ENCODE data around the gene CDH23. TPM values are rescaled to one million over a fixed set of nuclear protein-coding genes. Genes with fewer than 3 reads are reported as not detected.

CDH23 gene
- total and polyA plus RNA-seq, 10 of the 15 experiments (the other 5 are each of a cell fraction or from before 2014, with no cell fraction given): 0.09 to 0.40 (median 0.15) TPM; not detected in 1

DNA sequence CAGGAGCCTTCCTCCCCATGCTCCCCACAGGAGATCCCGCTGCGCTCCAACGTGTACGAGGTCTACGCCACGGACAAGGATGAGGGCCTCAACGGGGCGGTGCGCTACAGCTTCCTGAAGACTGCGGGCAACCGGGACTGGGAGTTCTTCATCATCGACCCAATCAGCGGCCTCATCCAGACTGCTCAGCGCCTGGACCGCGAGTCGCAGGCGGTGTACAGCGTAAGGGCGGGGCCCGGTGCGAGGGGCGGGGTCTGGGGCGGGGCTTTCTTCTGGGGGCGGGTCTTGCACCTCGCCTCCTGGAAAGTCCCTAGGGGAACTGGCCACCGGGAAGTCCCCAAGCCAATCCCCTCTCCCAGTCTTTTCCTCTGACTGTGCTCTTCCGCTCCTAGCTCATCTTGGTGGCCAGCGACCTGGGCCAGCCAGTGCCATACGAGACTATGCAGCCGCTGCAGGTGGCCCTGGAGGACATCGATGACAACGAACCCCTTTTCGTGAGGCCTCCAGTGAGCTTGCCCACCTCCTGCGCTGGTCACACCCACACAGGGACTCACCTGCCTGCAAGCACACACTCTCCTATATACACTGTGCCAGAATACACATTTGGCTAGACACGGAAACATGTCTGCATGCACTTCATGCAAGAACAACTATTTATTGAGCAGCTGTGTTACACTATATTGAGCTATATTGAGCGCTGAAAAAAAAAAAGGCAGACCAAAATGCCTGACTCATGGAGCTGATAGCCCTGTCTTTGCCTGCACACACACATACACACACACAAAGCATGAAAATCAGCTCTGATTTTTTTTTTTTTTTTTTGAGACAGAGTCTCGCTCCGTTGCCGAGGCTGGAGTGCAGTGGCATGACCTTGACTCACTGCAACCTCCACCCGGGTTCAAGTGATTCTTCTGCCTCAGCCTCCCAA lies 409.3 kb downstream of the CDH23 start:
- no peak for FAIRE-seq
- no peak overlapping the region for H2AFZ ChIP-seq (ENCODE audit: control insufficient read depth, low read depth, low read length)

More for the DNA sequence above, 409.3 kb downstream of the CDH23 start:
- H3K4me2 ChIP-seq (ENCODE audit: control insufficient read depth, insufficient read depth): no peak overlapping the region
- DNase-seq (ENCODE audit: low read depth, low spot score) (no peak), ATAC-seq (no peak)
- BruUV-seq (replicated peaks): no TSS peak
- POLR2A ChIA-PET: interaction anchor here (0.7 kb wide), 1 partner anchor 112 kb away, joined by 3 read pairs; no protein-coding TSS in a partner anchor
- H3K9me3 ChIP-seq (replicated peaks; ENCODE audit: control insufficient read depth, insufficient read depth, low read length): no peaks in the 10 kb centered on the region
- intact Hi-C loops (cut with micrococcal nuclease; ENCODE audit: unreplicated experiment) (no loop called here), in situ Hi-C loops (cut with MboI) (no loop called here)
- H3K4me3 ChIP-seq: no peak overlapping the region
- CTCF ChIA-PET: no interaction called here
- H3K27ac ChIP-seq (ENCODE audit: control insufficient read depth, insufficient read depth): no peak overlapping the region
- H3K79me2 ChIP-seq (ENCODE audit: control insufficient read depth, insufficient read depth, low read length): no peaks in the 10 kb centered on the region
- TF ChIP-seq ZNF274 (IDR thresholded peaks at IDR 0.05; ENCODE audit: insufficient read depth, insufficient read length) (no peak), NBN (IDR thresholded peaks at IDR 0.05) (no peak), CHD2 (IDR thresholded peaks at IDR 0.05; ENCODE audit: borderline replicate concordance, low read depth, low read length) (no peak), KLF5 (IDR thresholded peaks at IDR 0.05; ENCODE audit: partially characterized antibody) (no peak), CBX5 (IDR thresholded peaks at IDR 0.05; ENCODE audit: low read depth) (no peak), SIN3A (IDR thresholded peaks at IDR 0.05; ENCODE audit: low read depth, low read length) (no peak), RB1 (IDR thresholded peaks at IDR 0.05; ENCODE audit: borderline replicate concordance) (no peak), POLR2A (IDR thresholded peaks at IDR 0.05; ENCODE audit: low read depth, low read length) (no peak), CREM (IDR thresholded peaks at IDR 0.05; ENCODE audit: low read depth) (no peak), RAD51 (IDR thresholded peaks at IDR 0.05) (no peak), NRF1 (conservative IDR thresholded peaks at IDR 0.05; ENCODE audit: low read depth, low read length) (no peak), IRF4 (IDR thresholded peaks at IDR 0.05; ENCODE audit: low read depth, low read length) (no peak), KDM1A (IDR thresholded peaks at IDR 0.05; ENCODE audit: borderline replicate concordance) (no peak), STAT3 (IDR thresholded peaks at IDR 0.05; ENCODE audit: low read depth, low read length) (no peak), EGR1 (IDR thresholded peaks at IDR 0.05; ENCODE audit: borderline replicate concordance in 1 of 2, low read depth in 2 of 2, low read length in 2 of 2) (no peak), POLR2AphosphoS5 (IDR thresholded peaks at IDR 0.05; ENCODE audit: low read length) (no peak), TAF1 (IDR thresholded peaks at IDR 0.05; ENCODE audit: borderline replicate concordance, low read depth, low read length) (no peak)
- TF ChIP-seq, protein P1, sequence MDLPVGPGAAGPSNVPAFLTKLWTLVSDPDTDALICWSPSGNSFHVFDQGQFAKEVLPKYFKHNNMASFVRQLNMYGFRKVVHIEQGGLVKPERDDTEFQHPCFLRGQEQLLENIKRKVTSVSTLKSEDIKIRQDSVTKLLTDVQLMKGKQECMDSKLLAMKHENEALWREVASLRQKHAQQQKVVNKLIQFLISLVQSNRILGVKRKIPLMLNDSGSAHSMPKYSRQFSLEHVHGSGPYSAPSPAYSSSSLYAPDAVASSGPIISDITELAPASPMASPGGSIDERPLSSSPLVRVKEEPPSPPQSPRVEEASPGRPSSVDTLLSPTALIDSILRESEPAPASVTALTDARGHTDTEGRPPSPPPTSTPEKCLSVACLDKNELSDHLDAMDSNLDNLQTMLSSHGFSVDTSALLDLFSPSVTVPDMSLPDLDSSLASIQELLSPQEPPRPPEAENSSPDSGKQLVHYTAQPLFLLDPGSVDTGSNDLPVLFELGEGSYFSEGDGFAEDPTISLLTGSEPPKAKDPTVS (IDR thresholded peaks at IDR 0.05; ENCODE audit: low read depth, low read length): no peak
- TF ChIP-seq, protein P2, sequence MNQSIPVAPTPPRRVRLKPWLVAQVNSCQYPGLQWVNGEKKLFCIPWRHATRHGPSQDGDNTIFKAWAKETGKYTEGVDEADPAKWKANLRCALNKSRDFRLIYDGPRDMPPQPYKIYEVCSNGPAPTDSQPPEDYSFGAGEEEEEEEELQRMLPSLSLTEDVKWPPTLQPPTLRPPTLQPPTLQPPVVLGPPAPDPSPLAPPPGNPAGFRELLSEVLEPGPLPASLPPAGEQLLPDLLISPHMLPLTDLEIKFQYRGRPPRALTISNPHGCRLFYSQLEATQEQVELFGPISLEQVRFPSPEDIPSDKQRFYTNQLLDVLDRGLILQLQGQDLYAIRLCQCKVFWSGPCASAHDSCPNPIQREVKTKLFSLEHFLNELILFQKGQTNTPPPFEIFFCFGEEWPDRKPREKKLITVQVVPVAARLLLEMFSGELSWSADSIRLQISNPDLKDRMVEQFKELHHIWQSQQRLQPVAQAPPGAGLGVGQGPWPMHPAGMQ (IDR thresholded peaks at IDR 0.05; ENCODE audit: borderline replicate concordance): no peak
- TF ChIP-seq, protein P3, sequence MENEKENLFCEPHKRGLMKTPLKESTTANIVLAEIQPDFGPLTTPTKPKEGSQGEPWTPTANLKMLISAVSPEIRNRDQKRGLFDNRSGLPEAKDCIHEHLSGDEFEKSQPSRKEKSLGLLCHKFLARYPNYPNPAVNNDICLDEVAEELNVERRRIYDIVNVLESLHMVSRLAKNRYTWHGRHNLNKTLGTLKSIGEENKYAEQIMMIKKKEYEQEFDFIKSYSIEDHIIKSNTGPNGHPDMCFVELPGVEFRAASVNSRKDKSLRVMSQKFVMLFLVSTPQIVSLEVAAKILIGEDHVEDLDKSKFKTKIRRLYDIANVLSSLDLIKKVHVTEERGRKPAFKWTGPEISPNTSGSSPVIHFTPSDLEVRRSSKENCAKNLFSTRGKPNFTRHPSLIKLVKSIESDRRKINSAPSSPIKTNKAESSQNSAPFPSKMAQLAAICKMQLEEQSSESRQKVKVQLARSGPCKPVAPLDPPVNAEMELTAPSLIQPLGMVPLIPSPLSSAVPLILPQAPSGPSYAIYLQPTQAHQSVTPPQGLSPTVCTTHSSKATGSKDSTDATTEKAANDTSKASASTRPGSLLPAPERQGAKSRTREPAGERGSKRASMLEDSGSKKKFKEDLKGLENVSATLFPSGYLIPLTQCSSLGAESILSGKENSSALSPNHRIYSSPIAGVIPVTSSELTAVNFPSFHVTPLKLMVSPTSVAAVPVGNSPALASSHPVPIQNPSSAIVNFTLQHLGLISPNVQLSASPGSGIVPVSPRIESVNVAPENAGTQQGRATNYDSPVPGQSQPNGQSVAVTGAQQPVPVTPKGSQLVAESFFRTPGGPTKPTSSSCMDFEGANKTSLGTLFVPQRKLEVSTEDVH (IDR thresholded peaks at IDR 0.05; ENCODE audit: low read depth, partially characterized antibody): no peak
- RAD21 ChIA-PET (ENCODE audit: unreplicated experiment): interaction anchor here (0.7 to 1.2 kb wide), 2 partner anchors 98 to 804 kb away, joined by 3 read pairs; no protein-coding TSS in a partner anchor
- peaks cover 9% of the 10 kb centered on the region for H3K4me1 ChIP-seq (ENCODE audit: control insufficient read depth, insufficient read depth, low read length)
- 75% methylated on average over 35 of the region's 41 CpGs for WGBS (ENCODE audit: insufficient coverage, insufficient replicate concordance, low lambda C conversion rate, missing lambda C conversion rate)
- H4K20me1 ChIP-seq (ENCODE audit: control insufficient read depth, insufficient read depth): no peaks in the 10 kb centered on the region
- H3K9ac ChIP-seq (ENCODE audit: control insufficient read depth, insufficient read depth, low read length): no peak overlapping the region
- SMC1A ChIA-PET (ENCODE audit: uncharacterized antibody, unreplicated experiment): interaction anchor here (1.1 kb wide), 1 partner anchor 23 kb away, joined by 3 read pairs; no protein-coding TSS in a partner anchor
- H3K36me3 ChIP-seq (ENCODE audit: control insufficient read depth in 2 of 2, insufficient read depth in 2 of 2, low read length in 1 of 2): no peaks in the 10 kb centered on the region
- H3K27me3 ChIP-seq (replicated peaks in 1 of 2; ENCODE audit: control insufficient read depth in 2 of 2, insufficient read depth in 2 of 2, low read length in 1 of 2): no peaks in the 10 kb centered on the region

Data from GM12878 (cell line).